NT2/D1 (cell line): Measurements from ENCODE around the gene TOX2.

Experiments used
- SUZ12 ChIP-seq: IDR thresholded peaks from 2 replicates; pipeline ENCODE4 v1.6.1; 2011; ENCODE audit not compliant: insufficient read length, insufficient read depth; ENCODE audit errors: extremely low read depth
- YY1 ChIP-seq: IDR thresholded peaks from 2 replicates; pipeline ENCODE4 v1.6.1; 2011; ENCODE audit not compliant: insufficient read length, insufficient read depth
- ZNF274 ChIP-seq: IDR thresholded peaks from 2 replicates; pipeline ENCODE4 v1.6.1; 2011; ENCODE audit warnings: mild to moderate bottlenecking, low read depth, low read length

- TF ChIP-seq ZNF274: no peak
- TF ChIP-seq SUZ12: no peak
- TF ChIP-seq YY1: no peak
Observed at GRCh38 chr20:44018942-44019637, 104.4 kb downstream of the TOX2 start.
